ENCODE results near the gene FMN1.
A peak's percentile ranks its signal among the peaks of the same experiment; 100 is the strongest.

FMN1 gene

GRCh38 chr15:33154351-33155166 is 40.0 kb downstream of the FMN1 start:
- DNase-seq (ENCODE audit: low read depth): no peak

GRCh38 chr15:33153548-33153947 is 41.0 kb downstream of the FMN1 start:
- no peak for DNase-seq (ENCODE audit: low read depth)

GRCh38 chr15:33152502-33153109 is 41.9 kb downstream of the FMN1 start:
- DNase-seq (ENCODE audit: low read depth): no peak

- no peak for DNase-seq (ENCODE audit: low read depth)
Observed at GRCh38 chr15:33150971-33151370, 43.5 kb downstream of the FMN1 start.

GRCh38 chr15:33150431-33150941 is 44.0 kb downstream of the FMN1 start:
- no peak for DNase-seq (ENCODE audit: low read depth)

GRCh38 chr15:33149919-33150318 is 44.6 kb downstream of the FMN1 start:
- no peak for DNase-seq (ENCODE audit: low read depth)

GRCh38 chr15:33148129-33148751 is 46.3 kb downstream of the FMN1 start:
- no peak for DNase-seq (ENCODE audit: low read depth)

GRCh38 chr15:33146051-33146450 is 48.5 kb downstream of the FMN1 start:
- no peak for DNase-seq (ENCODE audit: low read depth)

- DNase-seq (ENCODE audit: low read depth): no peak
Observed at GRCh38 chr15:33145447-33145846, 49.1 kb downstream of the FMN1 start.

- DNase-seq (ENCODE audit: low read depth): no peak
Observed at GRCh38 chr15:33142708-33143107, 51.8 kb downstream of the FMN1 start.

GRCh38 chr15:33138000-33138399 is 56.5 kb downstream of the FMN1 start:
- DNase-seq (ENCODE audit: low read depth): no peak

GRCh38 chr15:33137101-33137500 is 57.4 kb downstream of the FMN1 start:
- DNase-seq (ENCODE audit: low read depth): no peak

- DNase-seq (ENCODE audit: low read depth): no peak
Observed at GRCh38 chr15:33136353-33136752, 58.2 kb downstream of the FMN1 start.

GRCh38 chr15:33135355-33135781 is 59.1 kb downstream of the FMN1 start:
- no peak for DNase-seq (ENCODE audit: low read depth)

GRCh38 chr15:33132722-33133345 is 61.7 kb downstream of the FMN1 start:
- no peak for DNase-seq (ENCODE audit: low read depth)

- DNase-seq (ENCODE audit: low read depth): no peak
Observed at GRCh38 chr15:33132233-33132580, 62.3 kb downstream of the FMN1 start.

GRCh38 chr15:33131552-33132232 is 62.8 kb downstream of the FMN1 start:
- no peak for DNase-seq (ENCODE audit: low read depth)

- DNase-seq (ENCODE audit: low read depth): peak; percentile 50
Observed at GRCh38 chr15:33126559-33127290, 67.8 kb downstream of the FMN1 start.

- DNase-seq (ENCODE audit: low read depth): no peak
Observed at GRCh38 chr15:33125894-33126537, 68.5 kb downstream of the FMN1 start.

GRCh38 chr15:33124811-33125210 is 69.7 kb downstream of the FMN1 start:
- DNase-seq (ENCODE audit: low read depth): no peak

- no peak for DNase-seq (ENCODE audit: low read depth)
Observed at GRCh38 chr15:33124279-33124678, 70.2 kb downstream of the FMN1 start.

All from activated T-helper 9 cell treated with anti-CD3 and anti-CD28 coated beads, Interleukin-2, amount 50 U/mL, for 16 hours (primary cell).